ENCODE results near the gene RBM12. TPM values are rescaled to one million over a fixed set of nuclear protein-coding genes. Genes with fewer than 3 reads are reported as not detected.

The RBM12 gene
- total RNA-seq, 1 experiment from 2014 or later = 125 TPM

DNA sequence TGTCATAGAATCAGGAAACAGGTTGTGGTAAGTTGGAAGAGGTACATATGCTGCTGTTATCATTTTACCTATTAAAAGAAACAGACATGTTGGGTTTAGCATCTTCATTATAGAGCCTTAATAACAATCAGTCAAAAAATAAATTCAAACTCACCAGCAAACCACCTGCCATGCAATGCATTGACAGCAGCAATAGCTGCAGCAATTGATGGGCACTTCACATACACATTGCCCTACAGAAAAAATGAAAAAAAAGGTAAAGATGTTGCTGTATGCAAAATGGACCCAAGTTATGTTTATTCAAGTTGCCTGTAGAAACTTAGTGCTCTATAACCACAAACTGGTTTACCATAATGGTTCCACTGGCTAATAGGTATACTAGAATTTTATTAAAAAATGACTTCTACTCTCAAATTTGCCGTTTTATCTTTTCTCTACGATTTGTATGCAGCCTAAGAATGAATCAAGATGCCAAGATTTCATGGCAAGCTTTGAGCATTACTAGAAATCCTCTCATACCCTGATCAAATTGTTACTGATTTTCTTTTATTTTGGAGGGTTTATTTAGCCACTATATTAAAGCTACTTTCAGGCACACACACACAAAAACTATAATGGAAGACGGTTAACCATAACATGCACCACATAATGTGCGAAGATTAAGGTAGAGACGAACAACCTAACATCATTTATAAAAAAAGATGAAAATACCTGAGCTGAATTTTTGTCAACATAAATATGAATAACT lies 40.0 kb upstream of the RBM12 start:
- H3K4me3 Mint-ChIP-seq = no peak overlapping the region
- no peak overlapping the region for H3K27ac Mint-ChIP-seq
- no peak for ATAC-seq
- no peaks in the 10 kb centered on the region for H3K27me3 Mint-ChIP-seq (ENCODE audit: low read depth)
- H3K9me3 Mint-ChIP-seq = no peaks in the 10 kb centered on the region
- DNase-seq (ENCODE audit: low spot score) = no peak
- H3K4me1 Mint-ChIP-seq = peaks cover 8% of the 10 kb centered on the region
- peaks cover 54% of the 10 kb centered on the region for H3K36me3 Mint-ChIP-seq
- no peak for TF ChIP-seq NR1H2 (CRISPR knock-in tag; IDR thresholded peaks at IDR 0.05)
- ChIA-PET POLR2A (interaction anchor here (0.5 to 0.7 kb wide), 2 partner anchors 11 to 118 kb away, joined by 3 read pairs; no protein-coding TSS in a partner anchor), CTCF (no interaction called here)

DNA sequence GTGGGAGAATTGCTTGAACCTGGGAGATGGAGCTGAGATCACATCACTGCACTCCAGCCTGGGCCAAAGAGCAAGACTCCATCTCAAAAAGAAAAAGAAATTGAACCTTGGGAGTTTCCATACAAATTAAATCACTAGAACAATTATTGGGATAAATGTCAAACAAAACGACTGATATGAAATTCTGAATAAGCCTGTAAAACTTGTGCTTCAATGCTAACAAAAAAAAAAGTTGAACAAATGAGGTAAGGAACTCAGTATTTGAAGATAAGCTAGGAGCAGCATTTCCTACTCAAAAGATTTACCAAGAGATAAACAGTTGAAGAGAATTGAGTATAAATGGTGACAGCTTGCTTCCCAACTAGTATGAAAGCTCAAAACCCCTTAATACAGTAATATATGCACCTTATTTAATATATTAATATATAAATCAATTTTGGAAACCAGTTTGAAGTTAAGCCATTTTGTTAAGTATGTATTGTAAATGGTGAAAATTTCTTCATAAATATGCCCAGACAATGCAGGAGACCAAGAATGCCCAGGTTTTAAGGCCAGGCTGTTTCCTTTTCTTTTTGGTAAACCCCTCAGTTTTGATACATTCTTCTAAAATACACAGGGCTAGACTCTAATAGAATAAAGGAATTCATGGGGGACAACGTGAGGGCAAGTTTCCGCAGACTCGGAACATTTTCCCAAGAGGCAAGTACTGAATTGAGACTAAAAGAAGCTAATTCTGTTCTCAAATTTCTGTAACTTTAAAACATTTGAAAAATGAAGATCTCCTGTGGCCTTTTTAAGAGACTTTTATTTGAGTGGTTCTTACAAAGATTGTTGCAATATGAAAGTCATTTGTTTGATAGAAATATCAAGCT lies 38.4 kb upstream of the RBM12 start:
- H3K27me3 Mint-ChIP-seq (ENCODE audit: low read depth) = no peaks in the 10 kb centered on the region
- H3K4me3 Mint-ChIP-seq = no peak overlapping the region
- DNase-seq (ENCODE audit: low spot score) (no peak), ATAC-seq (no peak)
- H3K36me3 Mint-ChIP-seq = peaks cover 41% of the 10 kb centered on the region
- no peaks in the 10 kb centered on the region for H3K9me3 Mint-ChIP-seq
- 0 out of 2 replicates have a peak overlapping the region, but pooled peaks have one; percentile 68 for H3K27ac Mint-ChIP-seq
- TF ChIP-seq, protein P1, sequence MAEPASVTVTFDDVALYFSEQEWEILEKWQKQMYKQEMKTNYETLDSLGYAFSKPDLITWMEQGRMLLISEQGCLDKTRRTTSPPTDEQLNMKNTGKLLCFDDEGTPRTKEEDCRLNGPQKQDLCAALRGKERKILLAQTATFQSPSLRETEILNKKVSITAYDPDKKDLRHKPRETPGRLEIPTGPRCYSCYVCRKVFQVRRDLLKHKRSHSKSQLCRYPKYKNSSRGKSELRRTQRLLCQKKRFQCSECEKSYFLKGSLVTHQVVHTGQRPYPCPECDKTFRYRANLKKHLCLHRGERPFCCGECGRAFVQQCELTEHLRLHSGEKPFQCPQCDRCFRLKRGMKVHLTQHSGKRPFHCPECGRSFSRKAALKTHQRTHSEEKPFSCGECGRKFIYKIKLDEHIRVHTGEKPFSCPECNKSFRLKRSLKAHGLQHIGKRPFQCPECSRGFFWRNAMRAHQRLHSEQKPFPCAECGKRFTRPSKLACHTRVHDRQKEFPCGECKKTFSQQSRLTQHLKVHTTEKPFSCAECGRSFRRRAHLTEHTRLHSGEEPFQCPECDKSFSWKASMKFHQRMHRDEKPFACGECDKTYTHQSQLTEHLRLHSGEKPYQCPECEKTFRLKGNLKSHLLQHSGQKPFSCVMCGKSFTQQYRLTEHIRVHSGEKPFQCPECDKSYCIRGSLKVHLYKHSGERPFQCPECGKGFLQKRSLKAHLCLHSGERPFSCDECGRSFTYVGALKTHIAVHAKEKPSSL (CRISPR knock-in tag; conservative IDR thresholded peaks at IDR 0.05) = peak; percentile 36; the same call in 1 of the 2 replicates
- TF ChIP-seq ZNF671 (CRISPR knock-in tag; IDR thresholded peaks at IDR 0.05) (peak; percentile 60; the same call in 1 of the 2 replicates), CREB1 (CRISPR knock-in tag; IDR thresholded peaks at IDR 0.05) (no peak), CDX4 (CRISPR knock-in tag; IDR thresholded peaks at IDR 0.05; ENCODE audit: borderline replicate concordance) (no peak), ZBTB43 (CRISPR knock-in tag; IDR thresholded peaks at IDR 0.05) (no peak)
- TF ChIP-seq, protein P2, sequence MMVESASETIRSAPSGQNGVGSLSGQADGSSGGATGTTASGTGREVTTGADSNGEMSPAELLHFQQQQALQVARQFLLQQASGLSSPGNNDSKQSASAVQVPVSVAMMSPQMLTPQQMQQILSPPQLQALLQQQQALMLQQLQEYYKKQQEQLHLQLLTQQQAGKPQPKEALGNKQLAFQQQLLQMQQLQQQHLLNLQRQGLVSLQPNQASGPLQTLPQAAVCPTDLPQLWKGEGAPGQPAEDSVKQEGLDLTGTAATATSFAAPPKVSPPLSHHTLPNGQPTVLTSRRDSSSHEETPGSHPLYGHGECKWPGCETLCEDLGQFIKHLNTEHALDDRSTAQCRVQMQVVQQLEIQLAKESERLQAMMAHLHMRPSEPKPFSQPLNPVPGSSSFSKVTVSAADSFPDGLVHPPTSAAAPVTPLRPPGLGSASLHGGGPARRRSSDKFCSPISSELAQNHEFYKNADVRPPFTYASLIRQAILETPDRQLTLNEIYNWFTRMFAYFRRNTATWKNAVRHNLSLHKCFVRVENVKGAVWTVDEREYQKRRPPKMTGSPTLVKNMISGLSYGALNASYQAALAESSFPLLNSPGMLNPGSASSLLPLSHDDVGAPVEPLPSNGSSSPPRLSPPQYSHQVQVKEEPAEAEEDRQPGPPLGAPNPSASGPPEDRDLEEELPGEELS (CRISPR knock-in tag; IDR thresholded peaks at IDR 0.05) = no peak
- TF ChIP-seq, protein P3, sequence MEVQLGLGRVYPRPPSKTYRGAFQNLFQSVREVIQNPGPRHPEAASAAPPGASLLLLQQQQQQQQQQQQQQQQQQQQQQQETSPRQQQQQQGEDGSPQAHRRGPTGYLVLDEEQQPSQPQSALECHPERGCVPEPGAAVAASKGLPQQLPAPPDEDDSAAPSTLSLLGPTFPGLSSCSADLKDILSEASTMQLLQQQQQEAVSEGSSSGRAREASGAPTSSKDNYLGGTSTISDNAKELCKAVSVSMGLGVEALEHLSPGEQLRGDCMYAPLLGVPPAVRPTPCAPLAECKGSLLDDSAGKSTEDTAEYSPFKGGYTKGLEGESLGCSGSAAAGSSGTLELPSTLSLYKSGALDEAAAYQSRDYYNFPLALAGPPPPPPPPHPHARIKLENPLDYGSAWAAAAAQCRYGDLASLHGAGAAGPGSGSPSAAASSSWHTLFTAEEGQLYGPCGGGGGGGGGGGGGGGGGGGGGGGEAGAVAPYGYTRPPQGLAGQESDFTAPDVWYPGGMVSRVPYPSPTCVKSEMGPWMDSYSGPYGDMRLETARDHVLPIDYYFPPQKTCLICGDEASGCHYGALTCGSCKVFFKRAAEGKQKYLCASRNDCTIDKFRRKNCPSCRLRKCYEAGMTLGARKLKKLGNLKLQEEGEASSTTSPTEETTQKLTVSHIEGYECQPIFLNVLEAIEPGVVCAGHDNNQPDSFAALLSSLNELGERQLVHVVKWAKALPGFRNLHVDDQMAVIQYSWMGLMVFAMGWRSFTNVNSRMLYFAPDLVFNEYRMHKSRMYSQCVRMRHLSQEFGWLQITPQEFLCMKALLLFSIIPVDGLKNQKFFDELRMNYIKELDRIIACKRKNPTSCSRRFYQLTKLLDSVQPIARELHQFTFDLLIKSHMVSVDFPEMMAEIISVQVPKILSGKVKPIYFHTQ (CRISPR knock-in tag; IDR thresholded peaks at IDR 0.05) = 0 out of 2 replicates have a peak, but pooled peaks have one; percentile 3
- TF ChIP-seq, protein P4, sequence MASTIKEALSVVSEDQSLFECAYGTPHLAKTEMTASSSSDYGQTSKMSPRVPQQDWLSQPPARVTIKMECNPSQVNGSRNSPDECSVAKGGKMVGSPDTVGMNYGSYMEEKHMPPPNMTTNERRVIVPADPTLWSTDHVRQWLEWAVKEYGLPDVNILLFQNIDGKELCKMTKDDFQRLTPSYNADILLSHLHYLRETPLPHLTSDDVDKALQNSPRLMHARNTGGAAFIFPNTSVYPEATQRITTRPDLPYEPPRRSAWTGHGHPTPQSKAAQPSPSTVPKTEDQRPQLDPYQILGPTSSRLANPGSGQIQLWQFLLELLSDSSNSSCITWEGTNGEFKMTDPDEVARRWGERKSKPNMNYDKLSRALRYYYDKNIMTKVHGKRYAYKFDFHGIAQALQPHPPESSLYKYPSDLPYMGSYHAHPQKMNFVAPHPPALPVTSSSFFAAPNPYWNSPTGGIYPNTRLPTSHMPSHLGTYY (CRISPR knock-in tag; IDR thresholded peaks at IDR 0.05) = peak; percentile 17; the same call in 1 of the 2 replicates
- CTCF ChIA-PET = no interaction called here
- POLR2A ChIA-PET = interaction anchor here (0.6 to 1.8 kb wide), 2 partner anchors 39 kb away, joined by 3 to 4 read pairs; partner anchors contain the start of genes CPNE1, RBM12 and RBM39
- peaks cover 12% of the 10 kb centered on the region for H3K4me1 Mint-ChIP-seq
